ENCODE data around the gene NOS1AP. TPM values are rescaled to one million over a fixed set of nuclear protein-coding genes. Genes with fewer than 3 reads are reported as not detected.

Gene NOS1AP
- total RNA-seq, 2 experiments from 2014 or later, result not detected

GRCh38 chr1:162055062-162055461 is 14.4 kb upstream of the NOS1AP start:
- Histone ChIP-seq H3K4me3 (ENCODE audit: low read depth, low read length, poor library complexity, severe bottlenecking) (no peak overlapping the region), H3K4me1 (ENCODE audit: insufficient read depth, low read length, poor library complexity, severe bottlenecking) (no peaks in the 10 kb centered on the region), H3K79me2 (ENCODE audit: insufficient read depth, low read depth, low read length) (no peaks in the 10 kb centered on the region), H2AFZ (ENCODE audit: low read length) (no peak overlapping the region), H3K4me2 (ENCODE audit: low read length) (no peak overlapping the region), H3K27ac (ENCODE audit: low read depth, low read length, poor library complexity, severe bottlenecking) (no peak overlapping the region), H3K36me3 (ENCODE audit: insufficient read depth, low read length) (no peaks in the 10 kb centered on the region), H3K9me2 (ENCODE audit: insufficient read depth, low read length) (no peaks in the 10 kb centered on the region), H3K9me3 (ENCODE audit: low read length) (no peaks in the 10 kb centered on the region), H4K20me1 (ENCODE audit: insufficient read depth, low read length) (no peaks in the 10 kb centered on the region)
- no TSS peak for BruUV-seq (replicated peaks)
- ChIA-PET CTCF (ENCODE audit: unreplicated experiment) (no interaction called here), POLR2A (no interaction called here)
- DNase-seq (ENCODE audit: low spot score), result no peak
- no peak for TF ChIP-seq EZH2phosphoT487 (IDR thresholded peaks at IDR 0.05; ENCODE audit: borderline replicate concordance, low read depth, low read length)
- TF ChIP-seq CTCF (conservative IDR thresholded peaks at IDR 0.05; ENCODE audit: low read length), result no peak
- intact Hi-C loops (cut with micrococcal nuclease; ENCODE audit: unreplicated experiment), result loop anchor here (5.0 kb wide), 1 partner anchor 222 kb away; no protein-coding TSS in a partner anchor

- BruUV-seq (replicated peaks), result no TSS peak
- ChIA-PET CTCF (ENCODE audit: unreplicated experiment) (interaction anchor here (0.5 to 0.9 kb wide), 2 partner anchors 15 to 206 kb away, joined by 3 read pairs; no protein-coding TSS in a partner anchor), POLR2A (no interaction called here)
- Histone ChIP-seq H4K20me1 (ENCODE audit: insufficient read depth, low read length) (no peaks in the 10 kb centered on the region), H3K4me3 (ENCODE audit: low read depth, low read length, poor library complexity, severe bottlenecking) (no peak overlapping the region), H3K4me1 (ENCODE audit: insufficient read depth, low read length, poor library complexity, severe bottlenecking) (no peaks in the 10 kb centered on the region), H3K36me3 (ENCODE audit: insufficient read depth, low read length) (no peaks in the 10 kb centered on the region), H3K4me2 (ENCODE audit: low read length) (no peak overlapping the region), H3K9me2 (ENCODE audit: insufficient read depth, low read length) (no peaks in the 10 kb centered on the region), H3K27ac (ENCODE audit: low read depth, low read length, poor library complexity, severe bottlenecking) (no peak overlapping the region), H3K79me2 (ENCODE audit: insufficient read depth, low read depth, low read length) (no peaks in the 10 kb centered on the region), H3K9me3 (ENCODE audit: low read length) (no peaks in the 10 kb centered on the region), H2AFZ (ENCODE audit: low read length) (no peak overlapping the region)
- TF ChIP-seq EZH2phosphoT487 (IDR thresholded peaks at IDR 0.05; ENCODE audit: borderline replicate concordance, low read depth, low read length) (no peak), CTCF (conservative IDR thresholded peaks at IDR 0.05; ENCODE audit: low read length) (peak; percentile 81)
- intact Hi-C loops (cut with micrococcal nuclease; ENCODE audit: unreplicated experiment), result loop anchor here (2.0 to 5.0 kb wide), 2 partner anchors 221 to 337 kb away; no protein-coding TSS in a partner anchor
- peak; percentile 39 for DNase-seq (ENCODE audit: low spot score)
Observed at GRCh38 chr1:162056043-162056442, 13.4 kb upstream of the NOS1AP start.

- intact Hi-C loops (cut with micrococcal nuclease; ENCODE audit: unreplicated experiment), result loop anchor here (2.0 to 5.0 kb wide), 2 partner anchors 221 to 336 kb away; no protein-coding TSS in a partner anchor
- Histone ChIP-seq H3K4me1 (ENCODE audit: insufficient read depth, low read length, poor library complexity, severe bottlenecking) (no peaks in the 10 kb centered on the region), H3K27ac (ENCODE audit: low read depth, low read length, poor library complexity, severe bottlenecking) (no peak overlapping the region), H3K36me3 (ENCODE audit: insufficient read depth, low read length) (no peaks in the 10 kb centered on the region), H3K4me3 (ENCODE audit: low read depth, low read length, poor library complexity, severe bottlenecking) (no peak overlapping the region), H3K9me2 (ENCODE audit: insufficient read depth, low read length) (no peaks in the 10 kb centered on the region), H4K20me1 (ENCODE audit: insufficient read depth, low read length) (no peaks in the 10 kb centered on the region), H3K9me3 (ENCODE audit: low read length) (no peaks in the 10 kb centered on the region), H2AFZ (ENCODE audit: low read length) (no peak overlapping the region), H3K4me2 (ENCODE audit: low read length) (no peak overlapping the region), H3K79me2 (ENCODE audit: insufficient read depth, low read depth, low read length) (no peaks in the 10 kb centered on the region)
- TF ChIP-seq CTCF (conservative IDR thresholded peaks at IDR 0.05; ENCODE audit: low read length) (no peak), EZH2phosphoT487 (IDR thresholded peaks at IDR 0.05; ENCODE audit: borderline replicate concordance, low read depth, low read length) (no peak)
- no TSS peak for BruUV-seq (replicated peaks)
- POLR2A ChIA-PET, result no interaction called here
- CTCF ChIA-PET (ENCODE audit: unreplicated experiment), result interaction anchor here (0.5 to 0.9 kb wide), 2 partner anchors 16 to 205 kb away, joined by 3 read pairs; no protein-coding TSS in a partner anchor
- no peak for DNase-seq (ENCODE audit: low spot score)
Observed at GRCh38 chr1:162056579-162056978, 12.9 kb upstream of the NOS1AP start.

Data from OCI-LY7 (cell line).